Panc1 (cell line): ENCODE measurements around the gene SLC6A13. TPM values are rescaled to one million over a fixed set of nuclear protein-coding genes. Genes with fewer than 3 reads are reported as not detected.

Experiments used
- ATAC-seq: fragments of 200-7000 bp; cut with Tn5 transposase; 2 replicates; pipeline ENCODE4 v1.9.1; 2020; ENCODE audit warnings: mild to moderate bottlenecking, moderate library complexity
- BruUV-seq: library from RNA; stranded (reverse); fragments of 400-500 nt; replicated peaks from 2 replicates; lab custom pipeline; 2021; lab: Mats Ljungman, UMichigan
- CTCF ChIA-PET: fragments of 300-600 bp; sonication (Branson Sonifier 250); formaldehyde crosslinking; loops from one replicate; lab custom pipeline; 2022; ENCODE audit warnings: antibody characterized with exemption; lab: Charles Lee
- POLR2A ChIA-PET: fragments of 300-600 bp; sonication (Branson Sonifier 250); formaldehyde crosslinking; loops from one replicate; lab custom pipeline; 2022; ENCODE audit warnings: antibody characterized with exemption; lab: Charles Lee
- DNase-seq: peaks from one replicate; pipeline ENCODE4 v3.0.0-alpha.2; 2010; ENCODE audit warnings: low read depth, low spot score
- H3K27ac ChIP-seq: 2 replicates; pipeline ENCODE4 v1.5.1; 2011; ENCODE audit warnings: mild to moderate bottlenecking, low read length, inconsistent platforms
- H3K27me3 ChIP-seq: fragments of 200-500 bp; sonication (Bioruptor generic); 2 replicates; pipeline ENCODE4 v1.6.0; 2014; ENCODE audit warnings: low read length, inconsistent platforms; ENCODE audit not compliant: control insufficient read depth, insufficient read depth
- H3K36me3 ChIP-seq: fragments of 200-500 bp; sonication (Bioruptor generic); 2 replicates; pipeline ENCODE4 v1.5.1; 2014; ENCODE audit warnings: inconsistent platforms, mild to moderate bottlenecking, low read length, moderate library complexity; ENCODE audit not compliant: control insufficient read depth, insufficient read depth
- H3K4me1 ChIP-seq: 2 replicates; pipeline ENCODE4 v1.5.1; 2011; ENCODE audit warnings: inconsistent platforms, mild to moderate bottlenecking, low read length, moderate library complexity; ENCODE audit not compliant: control insufficient read depth, insufficient read depth
- H3K4me3 ChIP-seq, 2 experiments: 2 replicates each; pipeline ENCODE4 v1.5.1; 2011 to 2012; ENCODE audit warnings: low read depth in 2 of 2, low read length in 2 of 2, mild to moderate bottlenecking in 2 of 2, inconsistent platforms in 1 of 2, moderate library complexity in 1 of 2
- H3K9me3 ChIP-seq: fragments of 200-500 bp; sonication (Bioruptor generic); 2 replicates; pipeline ENCODE4 v1.5.1; 2014; ENCODE audit warnings: low read depth, mild to moderate bottlenecking, inconsistent platforms, low read length, moderate library complexity; ENCODE audit not compliant: control insufficient read depth, insufficient read depth
- CTCF ChIP-seq: fragments of 450-650 bp; IDR thresholded peaks from 2 replicates; pipeline ENCODE4 v1.5.1; 2017; ENCODE audit warnings: mild to moderate bottlenecking
- POLR2AphosphoS5 ChIP-seq: IDR thresholded peaks from 2 replicates; pipeline ENCODE4 v1.6.1; 2012; ENCODE audit warnings: mild to moderate bottlenecking, low read depth, low read length, moderate library complexity
- REST ChIP-seq, 2 experiments: IDR thresholded peaks; 2 replicates each; pipeline ENCODE4 v1.6.1; 2011 to 2012; ENCODE audit warnings: low read depth in 2 of 2, control low read depth in 1 of 2, low read length in 1 of 2, mild to moderate bottlenecking in 1 of 2, moderate library complexity in 1 of 2; ENCODE audit not compliant: insufficient read depth in 1 of 2
- SIN3A ChIP-seq: IDR thresholded peaks from 2 replicates; pipeline ENCODE4 v1.6.1; 2012; ENCODE audit warnings: low read depth, mild to moderate bottlenecking, low read length, moderate library complexity, borderline replicate concordance; ENCODE audit not compliant: insufficient read depth
- in situ Hi-C: cut with HindIII; loops from 2 replicates; pipeline ENCODE4 v1.10.0; 2016; ENCODE audit warnings: low sequenced_read_pairs, low pct_unique_long_range_greater_than_20kb
- intact Hi-C: fragments of 100-400 bp; cut with micrococcal nuclease; formaldehyde crosslinking; loops from one replicate; pipeline ENCODE4 v1.10.0; 2022; ENCODE audit not compliant: unreplicated experiment
- total RNA-seq: library from RNA; stranded (reverse); gene quantifications from one replicate; pipeline ENCODE4 v1.2.1, GENCODE V29; 2021; ENCODE audit not compliant: unreplicated experiment

The SLC6A13 gene
- total RNA-seq, 1 experiment from 2014 or later = 0.57 TPM

GRCh38 chr12:179885-180284 is 82.8 kb downstream of the SLC6A13 start:
- H3K9me3 ChIP-seq = no peaks in the 10 kb centered on the region
- in situ Hi-C loops (no loop called here), intact Hi-C loops (no loop called here)
- BruUV-seq = no TSS peak
- H3K27ac ChIP-seq = no peak overlapping the region
- no peaks in the 10 kb centered on the region for H3K36me3 ChIP-seq
- ChIA-PET CTCF (no interaction called here), POLR2A (no interaction called here)
- ATAC-seq (no peak), DNase-seq (no peak)
- H3K27me3 ChIP-seq = no peaks in the 10 kb centered on the region
- H3K4me3 ChIP-seq = no peak overlapping the region
- H3K4me1 ChIP-seq = no peaks in the 10 kb centered on the region; the same call in 1 of the 2 replicates
- TF ChIP-seq CTCF (no peak), SIN3A (no peak)

GRCh38 chr12:179131-179884 is 83.3 kb downstream of the SLC6A13 start:
- DNase-seq (no peak), ATAC-seq (no peak)
- ChIA-PET POLR2A (no interaction called here), CTCF (no interaction called here)
- H3K9me3 ChIP-seq = no peaks in the 10 kb centered on the region
- no peaks in the 10 kb centered on the region for H3K36me3 ChIP-seq
- peaks cover 1% of the 10 kb centered on the region; the same call in 1 of the 2 replicates for H3K4me1 ChIP-seq
- intact Hi-C loops = no loop called here
- no TSS peak for BruUV-seq
- TF ChIP-seq CTCF (no peak), POLR2AphosphoS5 (no peak), SIN3A (no peak), REST (IDR thresholded peaks at IDR 0.05; ENCODE audit: insufficient read depth in 1 of 2, low read depth in 2 of 2, low read length in 1 of 2) (no peak)
- no peaks in the 10 kb centered on the region for H3K27me3 ChIP-seq
- no peak overlapping the region for H3K27ac ChIP-seq
- H3K4me3 ChIP-seq = no peak overlapping the region
- in situ Hi-C loops = no loop called here
